SK-N-MC (cell line): ENCODE measurements around the gene MLC1.

Source experiments
- EZH2 ChIP-seq: fragments of 200-600 bp; sonication (generic); IDR thresholded peaks from one replicate; pipeline ENCODE4 v1.6.1; 2017; ENCODE audit warnings: antibody characterized with exemption
- FOXP2 ChIP-seq: optimal IDR thresholded peaks from 2 replicates; pipeline ENCODE3; 2011; ENCODE audit warnings: mild to moderate bottlenecking, moderate library complexity; ENCODE audit not compliant: insufficient read depth; ENCODE audit errors: extremely low read length, control extremely low read depth
- POLR2AphosphoS5 ChIP-seq: IDR thresholded peaks from 2 replicates; pipeline ENCODE4 v1.6.1; 2012; ENCODE audit warnings: mild to moderate bottlenecking, low read depth, low read length, borderline replicate concordance

DNA sequence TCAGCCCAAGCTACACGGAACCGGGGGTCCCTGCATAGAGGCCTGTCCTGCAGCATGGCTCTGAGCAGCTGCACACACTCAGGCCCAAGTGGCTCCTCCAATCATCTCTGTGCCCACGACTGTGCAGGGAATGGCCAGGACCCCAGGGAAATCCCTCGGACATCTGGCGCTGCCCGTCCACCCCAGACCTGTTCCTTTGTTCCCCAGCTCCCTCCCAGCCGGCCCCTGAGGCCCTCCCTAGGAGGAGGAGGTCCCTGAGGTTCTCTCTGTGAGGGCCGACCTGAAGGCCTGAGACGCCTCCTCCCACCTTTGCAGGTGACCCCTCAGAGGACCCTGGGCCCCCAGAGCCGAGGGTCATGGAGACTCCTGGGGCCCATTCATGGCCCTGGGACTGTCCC lies 1.1 kb downstream of the MLC1 start:
- TF ChIP-seq EZH2: no peak
- no peak for TF ChIP-seq FOXP2
- TF ChIP-seq POLR2AphosphoS5: no peak
